ENCODE results near the gene DNLZ.
"Not testable (repeated sequence)": the region's sequence is repeated elsewhere in the genome, so short reads cannot be mapped to it uniquely, and the experiment has no call there.

DNLZ gene

GRCh38 chr9:136410500-136411287 lies 47.1 kb upstream of the DNLZ start, which contains the start of the genes ENTR1 and PMPCA:
ENTR1 (minus strand) TSS chr9:136410614; CDS start chr9:136410397, 217 bp downstream.
PMPCA (plus strand) TSS chr9:136410658; CDS start chr9:136410669, 11 bp downstream.
- no peaks in the 10 kb centered on the region for H3K9me3 ChIP-seq (ENCODE audit: control insufficient read depth, insufficient read depth, low read length)
- H3K4me1 ChIP-seq (ENCODE audit: control insufficient read depth, low read length) = peaks cover 36% of the 10 kb centered on the region
- H3K9me2 ChIP-seq (replicated peaks; ENCODE audit: control insufficient read depth, low read length) = no peaks in the 10 kb centered on the region
- H4K20me1 ChIP-seq (ENCODE audit: control insufficient read depth, insufficient read depth, low read depth, low read length) = peaks cover 16% of the 10 kb centered on the region; the same call in 1 of the 2 replicates
- H3K27ac ChIP-seq (ENCODE audit: low read depth, low read length) = peak within 1 kb of the TSS; percentile 63
- H3F3A ChIP-seq (ENCODE audit: control insufficient read depth, insufficient read depth) = no peaks in the 10 kb centered on the region
- peak within 1 kb of the TSS; percentile 90 for H3K4me3 ChIP-seq (ENCODE audit: low read length)
- H3K27me3 ChIP-seq (ENCODE audit: control insufficient read depth, low read length) = no peaks in the 10 kb centered on the region
- H3K4me2 ChIP-seq (ENCODE audit: low read length) = peak within 1 kb of the TSS; percentile 100
- peaks cover 73% of the 10 kb centered on the region for H3K79me2 ChIP-seq (ENCODE audit: control insufficient read depth, low read length)
- peaks cover 80% of the 10 kb centered on the region for H3K36me3 ChIP-seq (ENCODE audit: control insufficient read depth, low read length)
- TF ChIP-seq CTCF (IDR thresholded peaks at IDR 0.05; ENCODE audit: low read depth, low read length, poor library complexity, severe bottlenecking) (no peak), EZH2phosphoT487 (IDR thresholded peaks at IDR 0.05; ENCODE audit: borderline replicate concordance, low read length) (no peak)

- H3F3A ChIP-seq (ENCODE audit: control insufficient read depth, insufficient read depth) = no peaks in the 10 kb centered on the region
- peak overlapping the region; percentile 90 for H3K4me3 ChIP-seq (ENCODE audit: low read length)
- peaks cover 16% of the 10 kb centered on the region; the same call in 1 of the 2 replicates for H4K20me1 ChIP-seq (ENCODE audit: control insufficient read depth, insufficient read depth, low read depth, low read length)
- H3K9me2 ChIP-seq (replicated peaks; ENCODE audit: control insufficient read depth, low read length) = no peaks in the 10 kb centered on the region
- peak overlapping the region; percentile 63 for H3K27ac ChIP-seq (ENCODE audit: low read depth, low read length)
- TF ChIP-seq CTCF (IDR thresholded peaks at IDR 0.05; ENCODE audit: low read depth, low read length, poor library complexity, severe bottlenecking) = no peak
- no peak for TF ChIP-seq EZH2phosphoT487 (IDR thresholded peaks at IDR 0.05; ENCODE audit: borderline replicate concordance, low read length)
- H3K36me3 ChIP-seq (ENCODE audit: control insufficient read depth, low read length) = peaks cover 81% of the 10 kb centered on the region
- H3K4me1 ChIP-seq (ENCODE audit: control insufficient read depth, low read length) = peaks cover 37% of the 10 kb centered on the region
- H3K79me2 ChIP-seq (ENCODE audit: control insufficient read depth, low read length) = peaks cover 73% of the 10 kb centered on the region
- no peaks in the 10 kb centered on the region for H3K27me3 ChIP-seq (ENCODE audit: control insufficient read depth, low read length)
- H3K9me3 ChIP-seq (ENCODE audit: control insufficient read depth, insufficient read depth, low read length) = no peaks in the 10 kb centered on the region
- peak overlapping the region; percentile 100 for H3K4me2 ChIP-seq (ENCODE audit: low read length)
Measured at GRCh38 chr9:136409557-136410455, 46.3 kb upstream of the DNLZ start.

- no peaks in the 10 kb centered on the region for H3K9me2 ChIP-seq (replicated peaks; ENCODE audit: control insufficient read depth, low read length)
- peaks cover 78% of the 10 kb centered on the region for H3K36me3 ChIP-seq (ENCODE audit: control insufficient read depth, low read length)
- H4K20me1 ChIP-seq (ENCODE audit: control insufficient read depth, insufficient read depth, low read depth, low read length) = peaks cover 14% of the 10 kb centered on the region
- peaks cover 40% of the 10 kb centered on the region for H3K4me1 ChIP-seq (ENCODE audit: control insufficient read depth, low read length)
- H3K4me2 ChIP-seq (ENCODE audit: low read length) = peak overlapping the region; percentile 100; the same call in 1 of the 2 replicates
- TF ChIP-seq CTCF (IDR thresholded peaks at IDR 0.05; ENCODE audit: low read depth, low read length, poor library complexity, severe bottlenecking) (no peak), EZH2phosphoT487 (IDR thresholded peaks at IDR 0.05; ENCODE audit: borderline replicate concordance, low read length) (no peak)
- no peaks in the 10 kb centered on the region for H3K9me3 ChIP-seq (ENCODE audit: control insufficient read depth, insufficient read depth, low read length)
- H3F3A ChIP-seq (ENCODE audit: control insufficient read depth, insufficient read depth) = no peaks in the 10 kb centered on the region
- no peaks in the 10 kb centered on the region for H3K27me3 ChIP-seq (ENCODE audit: control insufficient read depth, low read length)
- H3K27ac ChIP-seq (ENCODE audit: low read depth, low read length) = no peak overlapping the region
- H3K4me3 ChIP-seq (ENCODE audit: low read length) = no peak overlapping the region
- H3K79me2 ChIP-seq (ENCODE audit: control insufficient read depth, low read length) = peaks cover 57% of the 10 kb centered on the region
Measured at GRCh38 chr9:136407911-136408310, 44.4 kb upstream of the DNLZ start.

GRCh38 chr9:136407061-136407460 lies 43.5 kb upstream of the DNLZ start:
- peaks cover 34% of the 10 kb centered on the region for H3K4me1 ChIP-seq (ENCODE audit: control insufficient read depth, low read length)

GRCh38 chr9:136405904-136406303 lies 42.4 kb upstream of the DNLZ start:
- peaks cover 78% of the 10 kb centered on the region for H3K36me3 ChIP-seq (ENCODE audit: control insufficient read depth, low read length)

More at GRCh38 chr9:136407061-136407460, 43.5 kb upstream of the DNLZ start:
- peaks cover 49% of the 10 kb centered on the region for H3K79me2 ChIP-seq (ENCODE audit: control insufficient read depth, low read length)
- H3K36me3 ChIP-seq (ENCODE audit: control insufficient read depth, low read length) = peaks cover 76% of the 10 kb centered on the region
- H4K20me1 ChIP-seq (ENCODE audit: control insufficient read depth, insufficient read depth, low read depth, low read length) = peaks cover 11% of the 10 kb centered on the region
- H3K27ac ChIP-seq (ENCODE audit: low read depth, low read length); H3K9me2 ChIP-seq (replicated peaks; ENCODE audit: control insufficient read depth, low read length); H3K4me2 ChIP-seq (ENCODE audit: low read length); H3K27me3 ChIP-seq (ENCODE audit: control insufficient read depth, low read length); H3K9me3 ChIP-seq (ENCODE audit: control insufficient read depth, insufficient read depth, low read length); H3K4me3 ChIP-seq (ENCODE audit: low read length); H3F3A ChIP-seq (ENCODE audit: control insufficient read depth, insufficient read depth): not testable (repeated sequence)

More at GRCh38 chr9:136405904-136406303, 42.4 kb upstream of the DNLZ start:
- not testable (repeated sequence) for H4K20me1 ChIP-seq (ENCODE audit: control insufficient read depth, insufficient read depth, low read depth, low read length); H3F3A ChIP-seq (ENCODE audit: control insufficient read depth, insufficient read depth); H3K9me2 ChIP-seq (replicated peaks; ENCODE audit: control insufficient read depth, low read length); H3K9me3 ChIP-seq (ENCODE audit: control insufficient read depth, insufficient read depth, low read length); H3K4me3 ChIP-seq (ENCODE audit: low read length); H3K27me3 ChIP-seq (ENCODE audit: control insufficient read depth, low read length); H3K4me2 ChIP-seq (ENCODE audit: low read length); H3K27ac ChIP-seq (ENCODE audit: low read depth, low read length)
- H3K4me1 ChIP-seq (ENCODE audit: control insufficient read depth, low read length) = peaks cover 24% of the 10 kb centered on the region
- H3K79me2 ChIP-seq (ENCODE audit: control insufficient read depth, low read length) = peaks cover 37% of the 10 kb centered on the region
